ENCODE measurements around the gene MAGED1. TPM values are rescaled to one million over a fixed set of nuclear protein-coding genes. Genes with fewer than 3 reads are reported as not detected.
A peak's percentile ranks its signal among the peaks of the same experiment; 100 is the strongest.

MAGED1 gene, protein sequence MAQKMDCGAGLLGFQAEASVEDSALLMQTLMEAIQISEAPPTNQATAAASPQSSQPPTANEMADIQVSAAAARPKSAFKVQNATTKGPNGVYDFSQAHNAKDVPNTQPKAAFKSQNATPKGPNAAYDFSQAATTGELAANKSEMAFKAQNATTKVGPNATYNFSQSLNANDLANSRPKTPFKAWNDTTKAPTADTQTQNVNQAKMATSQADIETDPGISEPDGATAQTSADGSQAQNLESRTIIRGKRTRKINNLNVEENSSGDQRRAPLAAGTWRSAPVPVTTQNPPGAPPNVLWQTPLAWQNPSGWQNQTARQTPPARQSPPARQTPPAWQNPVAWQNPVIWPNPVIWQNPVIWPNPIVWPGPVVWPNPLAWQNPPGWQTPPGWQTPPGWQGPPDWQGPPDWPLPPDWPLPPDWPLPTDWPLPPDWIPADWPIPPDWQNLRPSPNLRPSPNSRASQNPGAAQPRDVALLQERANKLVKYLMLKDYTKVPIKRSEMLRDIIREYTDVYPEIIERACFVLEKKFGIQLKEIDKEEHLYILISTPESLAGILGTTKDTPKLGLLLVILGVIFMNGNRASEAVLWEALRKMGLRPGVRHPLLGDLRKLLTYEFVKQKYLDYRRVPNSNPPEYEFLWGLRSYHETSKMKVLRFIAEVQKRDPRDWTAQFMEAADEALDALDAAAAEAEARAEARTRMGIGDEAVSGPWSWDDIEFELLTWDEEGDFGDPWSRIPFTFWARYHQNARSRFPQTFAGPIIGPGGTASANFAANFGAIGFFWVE
- 4.0 TPM for total RNA-seq (2013)
- 1 to 10 TPM; 3.2 to 7.3 (median 4.0) TPM for polyA plus RNA-seq
- polyA minus RNA-seq, result 2.2 and 5.4 TPM in 2 replicates
- 1.4 to 26.2 (median 4.6) reads per million in 11 experiments for total RNA-seq

DNA sequence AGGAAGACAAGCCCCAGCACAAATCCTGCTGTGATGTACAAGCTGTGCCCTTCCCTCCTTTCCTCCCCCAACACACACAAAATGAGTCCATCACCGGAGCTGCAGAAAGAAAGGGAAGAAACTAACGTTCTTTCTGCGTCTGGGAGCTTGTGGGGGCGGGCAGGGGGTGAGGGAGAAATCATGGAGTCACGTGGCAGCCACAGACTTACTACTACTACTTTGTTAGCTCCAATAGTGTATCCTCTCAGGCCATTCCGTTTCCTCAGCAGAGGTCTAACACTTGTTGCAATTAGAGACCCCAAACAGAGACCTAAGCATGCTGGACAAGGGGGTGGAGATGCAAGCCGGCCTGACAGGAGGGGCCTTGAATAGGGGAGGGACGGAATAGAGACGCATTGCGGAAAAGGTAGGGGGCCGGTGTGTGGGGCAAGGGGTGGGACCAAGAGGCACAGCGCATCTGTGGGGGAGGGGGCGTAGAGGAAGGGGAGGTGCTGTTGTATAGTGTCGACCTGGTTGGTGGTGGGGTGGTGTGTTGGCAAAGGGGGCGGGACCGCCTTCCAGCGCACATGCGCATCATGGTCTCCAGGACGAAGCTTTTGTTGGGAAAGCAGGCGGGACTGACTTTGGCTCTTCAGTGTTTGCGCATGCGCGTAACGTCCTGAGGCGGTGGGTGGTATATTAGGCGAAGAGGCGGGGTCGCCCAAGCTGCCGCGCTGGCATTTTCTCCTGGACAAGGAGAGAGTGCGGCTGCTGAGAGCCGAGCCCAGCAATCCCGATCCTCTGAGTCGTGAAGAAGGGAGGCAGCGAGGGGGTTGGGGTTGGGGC, at the start of gene MAGED1:
MAGED1 (plus strand) TSS at position 703 of the 825 bp plus-strand sequence. CDS start 682 bp downstream, outside the sequence.
- H3K27me3 Mint-ChIP-seq (ENCODE audit: low read depth in 3 of 3), result peaks cover 3 to 11% (median 10%) of the 10 kb centered on the region in 3 donors
- Histone ChIP-seq H3K79me2 (ENCODE audit: insufficient read depth, low read length) (no peaks in the 10 kb centered on the region), H3K9ac (ENCODE audit: insufficient read depth, low read length, poor library complexity, severe bottlenecking) (peak within 1 kb of the TSS; percentile 46), H3K4me1 (ENCODE audit: control insufficient read depth in 1 of 2, insufficient read depth in 2 of 2, low read length in 2 of 2) (peaks cover 20 to 21% of the 10 kb centered on the region in 2 donors), H2AFZ (ENCODE audit: insufficient read depth, low read depth, low read length, poor library complexity, severe bottlenecking) (peak within 1 kb of the TSS; percentile 73), H4K20me1 (ENCODE audit: insufficient read depth, low read length) (no peaks in the 10 kb centered on the region), H3K9me3 (replicated peaks in 1 of 2; ENCODE audit: control insufficient read depth in 1 of 2, insufficient read depth in 1 of 2, low read length in 2 of 2) (no peaks in the 10 kb centered on the region), H3K27ac (ENCODE audit: low read depth in 1 of 2, low read length in 2 of 2) (no peak within 1 kb of the TSS), H3K4me2 (replicated peaks; ENCODE audit: extremely low read depth, low read length, poor library complexity, severe bottlenecking) (peak within 1 kb of the TSS; percentile 73), H3K4me3 (replicated peaks in 1 of 3; ENCODE audit: low read depth in 2 of 3, low read length in 3 of 3) (peak within 1 kb of the TSS; percentile 39 to 76 (median 45)), H3K27me3 (ENCODE audit: control insufficient read depth in 2 of 2, insufficient read depth in 2 of 2, low read length in 2 of 2) (no peaks in the 10 kb centered on the region), H3K36me3 (replicated peaks in 1 of 2; ENCODE audit: control insufficient read depth in 1 of 2, insufficient read depth in 2 of 2, low read length in 2 of 2) (no peaks in the 10 kb centered on the region)
- peak within 1 kb of the TSS in 3 of 7 donors; percentile 14 to 68 (median 30) for H3K27ac Mint-ChIP-seq
- peaks cover 26% of the 10 kb centered on the region for H3K4me1 Mint-ChIP-seq
- WGBS (ENCODE audit: insufficient coverage), result 0% methylated on average over 5 of the region's 35 CpGs
- peaks cover 0 to 11% (median 2%) of the 10 kb centered on the region in 7 donors for H3K9me3 Mint-ChIP-seq
- intact Hi-C loops (cut with micrococcal nuclease), result no loop called here
- TF ChIP-seq, protein P1, sequence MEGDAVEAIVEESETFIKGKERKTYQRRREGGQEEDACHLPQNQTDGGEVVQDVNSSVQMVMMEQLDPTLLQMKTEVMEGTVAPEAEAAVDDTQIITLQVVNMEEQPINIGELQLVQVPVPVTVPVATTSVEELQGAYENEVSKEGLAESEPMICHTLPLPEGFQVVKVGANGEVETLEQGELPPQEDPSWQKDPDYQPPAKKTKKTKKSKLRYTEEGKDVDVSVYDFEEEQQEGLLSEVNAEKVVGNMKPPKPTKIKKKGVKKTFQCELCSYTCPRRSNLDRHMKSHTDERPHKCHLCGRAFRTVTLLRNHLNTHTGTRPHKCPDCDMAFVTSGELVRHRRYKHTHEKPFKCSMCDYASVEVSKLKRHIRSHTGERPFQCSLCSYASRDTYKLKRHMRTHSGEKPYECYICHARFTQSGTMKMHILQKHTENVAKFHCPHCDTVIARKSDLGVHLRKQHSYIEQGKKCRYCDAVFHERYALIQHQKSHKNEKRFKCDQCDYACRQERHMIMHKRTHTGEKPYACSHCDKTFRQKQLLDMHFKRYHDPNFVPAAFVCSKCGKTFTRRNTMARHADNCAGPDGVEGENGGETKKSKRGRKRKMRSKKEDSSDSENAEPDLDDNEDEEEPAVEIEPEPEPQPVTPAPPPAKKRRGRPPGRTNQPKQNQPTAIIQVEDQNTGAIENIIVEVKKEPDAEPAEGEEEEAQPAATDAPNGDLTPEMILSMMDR (IDR thresholded peaks at IDR 0.05), result no peak
- peak within 1 kb of the TSS; percentile 86 to 94 for H3K4me3 Mint-ChIP-seq
- H3K36me3 Mint-ChIP-seq, result peaks cover 0 to 6% of the 10 kb centered on the region in 2 donors
- DNase-seq, result peak; percentile 21 to 47 (median 27)

All from CD14-positive monocyte (primary cell).